K562 (cell line): Measurements from ENCODE around the gene ELMO3. TPM values are rescaled to one million over a fixed set of nuclear protein-coding genes. Genes with fewer than 3 reads are reported as not detected.

Source experiments
- CHAMP1 ChIP-seq: fragments of 450-650 bp; IDR thresholded peaks from 2 replicates; pipeline ENCODE4 v1.6.1; 2016; ENCODE audit warnings: mild to moderate bottlenecking
- EP400 ChIP-seq: fragments of 450-650 bp; IDR thresholded peaks from 2 replicates; pipeline ENCODE4 v1.6.1; 2017; ENCODE audit warnings: antibody characterized with exemption, mild to moderate bottlenecking, moderate library complexity
- ETV6 ChIP-seq, 3 experiments: fragments of 150-350 bp in 1 of 3; sonication (generic) in 1 of 3; formaldehyde crosslinking in 1 of 3; IDR thresholded peaks; 2 replicates each; pipeline versions ENCODE4 v1.6.1 to v1.8.0; 2014 to 2022; ENCODE audit warnings: borderline replicate concordance in 2 of 3, low read depth in 2 of 3, antibody characterized with exemption in 1 of 3, low read length in 1 of 3, mild to moderate bottlenecking in 1 of 3, missing genetic modification reagents in 1 of 3
- FOSL1 ChIP-seq: fragments of 200-800 bp; sonication (Bioruptor generic); conservative IDR thresholded peaks from 2 replicates; pipeline ENCODE4 v1.6.1; 2016; ENCODE audit warnings: missing genetic modification characterization, missing compliant biosample characterization
- GATAD2B ChIP-seq: fragments of 450-650 bp; IDR thresholded peaks from 2 replicates; pipeline ENCODE4 v1.6.1; 2017; ENCODE audit warnings: mild to moderate bottlenecking, borderline replicate concordance
- JUN ChIP-seq, 2 experiments: sonication (generic) in 1 of 2; formaldehyde crosslinking in 1 of 2; IDR thresholded peaks; 2 replicates each; pipeline versions ENCODE4 v1.6.1 to v1.8.0; 2012 to 2022; ENCODE audit warnings: borderline replicate concordance in 2 of 2, mild to moderate bottlenecking in 2 of 2, improper control_type of control experiment in 1 of 2, low read depth in 1 of 2, low read length in 1 of 2, missing genetic modification reagents in 1 of 2
- MAZ ChIP-seq, 2 experiments: fragments of 450-650 bp in 1 of 2; sonication (generic) in 1 of 2; formaldehyde crosslinking; IDR thresholded peaks in 1 of 2; conservative IDR thresholded peaks in 1 of 2; 2 replicates each; pipeline versions ENCODE4 v1.4.0 to v1.5.0; 2020; ENCODE audit warnings: mild to moderate bottlenecking in 1 of 2, missing genetic modification reagents in 1 of 2
- MBD2 ChIP-seq: sonication (generic); IDR thresholded peaks from 2 replicates; pipeline ENCODE4 v1.6.1; 2016; ENCODE audit warnings: low read depth, borderline replicate concordance
- NCOA2 ChIP-seq, 2 experiments: fragments of 450-650 bp; IDR thresholded peaks; 2 replicates each; pipeline ENCODE4 v1.6.1; 2018; ENCODE audit warnings: mild to moderate bottlenecking in 2 of 2, moderate library complexity in 1 of 2; ENCODE audit not compliant: partially characterized antibody in 2 of 2
- RB1 ChIP-seq: fragments of 450-650 bp; IDR thresholded peaks from 2 replicates; pipeline ENCODE4 v1.6.1; 2017; ENCODE audit warnings: low read depth, mild to moderate bottlenecking
- TCF7 ChIP-seq: sonication (generic); IDR thresholded peaks from 2 replicates; pipeline ENCODE4 v1.6.1; 2016; ENCODE audit warnings: antibody characterized with exemption, borderline replicate concordance
- TEAD4 ChIP-seq, 2 experiments: sonication (generic) in 1 of 2; formaldehyde crosslinking in 1 of 2; IDR thresholded peaks; 2 replicates each; pipeline versions ENCODE4 v1.6.1 to v1.8.0; 2012 to 2022; ENCODE audit warnings: borderline replicate concordance in 1 of 2, inconsistent platforms in 1 of 2, low read length in 1 of 2, mild to moderate bottlenecking in 1 of 2, missing genetic modification reagents in 1 of 2
- UBTF ChIP-seq, 2 experiments: IDR thresholded peaks; 2 replicates each; pipeline ENCODE4 v1.6.1; 2012; ENCODE audit warnings: improper control_type of control experiment in 2 of 2, low read depth in 2 of 2, low read length in 2 of 2, borderline replicate concordance in 1 of 2
- ZNF239 ChIP-seq: fragments of 250-450 bp; sonication (Bioruptor Pico); IDR thresholded peaks from 2 replicates; pipeline ENCODE4 v1.4.0; 2020; ENCODE audit warnings: mild to moderate bottlenecking
- ZNF408 ChIP-seq: fragments of 250-450 bp; sonication (Bioruptor Pico); IDR thresholded peaks from 2 replicates; pipeline ENCODE4 v1.4.0; 2020; ENCODE audit warnings: low read depth, mild to moderate bottlenecking, moderate library complexity
- ZNF584 ChIP-seq: fragments of 200-800 bp; sonication (Bioruptor generic); IDR thresholded peaks from 2 replicates; pipeline ENCODE4 v1.6.1; 2016; ENCODE audit warnings: low read depth, mild to moderate bottlenecking, missing genetic modification characterization, missing compliant biosample characterization
- ZNF639 ChIP-seq, 2 experiments: fragments of 200-800 bp in 1 of 2; sonication (Bioruptor generic) in 1 of 2; sonication (generic) in 1 of 2; formaldehyde crosslinking in 1 of 2; IDR thresholded peaks in 1 of 2; conservative IDR thresholded peaks in 1 of 2; 2 replicates each; pipeline versions ENCODE4 v1.5.0 to v1.6.1; 2016 to 2020; ENCODE audit warnings: missing compliant biosample characterization in 1 of 2, missing genetic modification characterization in 1 of 2, missing genetic modification reagents in 1 of 2
- ZNF77 ChIP-seq: fragments of 250-450 bp; sonication (Bioruptor Pico); IDR thresholded peaks from 2 replicates; pipeline ENCODE4 v1.5.0; 2020
- polyA plus RNA-seq, 8 experiments: library from polyadenylated mRNA; depleted of rRNA in 4 of 8; stranded (reverse) in 5 of 8; unstranded in 3 of 8; fragments of >200 nt; fragmentation: Nextera tagmentation in 2 of 8; fragmentation: Illumina TruSeq in 1 of 8; extraction: Ambion mirVana in 2 of 8; extraction: Trizol in 1 of 8; gene quantifications; 2 replicates each; pipeline versions ENCODE4 v1.2.1 to v1.2.3, GENCODE V29; 2011 to 2014; ENCODE audit warnings: inconsistent platforms in 1 of 8, missing spikeins in 1 of 8
- total RNA-seq, 7 experiments: library from RNA; depleted of rRNA in 6 of 7; stranded (reverse); fragments of >200 nt in 6 of 7; fragmentation: Illumina TruSeq in 2 of 7; extraction: Trizol in 2 of 7; gene quantifications; 2 replicates each; pipeline versions ENCODE4 v1.2.1 to v1.2.3, GENCODE V29; 2011 to 2021; ENCODE audit warnings: low replicate concordance in 1 of 7

ELMO3 gene
- total and polyA plus RNA-seq, 9 of the 15 experiments (the other 6 are each of a cell fraction or from before 2014, with no cell fraction given) = 0.04 to 5.1 (median 1.5) TPM

- TF ChIP-seq ETV6 (IDR thresholded peaks at IDR 0.05; ENCODE audit: borderline replicate concordance in 1 of 2, low read depth in 2 of 2, low read length in 1 of 2) (peak; percentile 97), ETV6 (CRISPR knock-in tag; IDR thresholded peaks at IDR 0.05; ENCODE audit: borderline replicate concordance) (no peak), TCF7 (no peak), RB1 (peak; percentile 78; the same call in 1 of the 2 replicates), MAZ (CRISPR knock-in tag; conservative IDR thresholded peaks at IDR 0.05 in 1 of 2, IDR thresholded peaks at IDR 0.05 in 1 of 2) (peak; percentile 71 to 73; a peak in 3 of 4 replicates), UBTF (IDR thresholded peaks at IDR 0.05; ENCODE audit: borderline replicate concordance in 1 of 2, low read depth in 2 of 2, low read length in 2 of 2) (no peak), ZNF584 (CRISPR knock-in tag) (no peak), NCOA2 (IDR thresholded peaks at IDR 0.05; ENCODE audit: partially characterized antibody in 2 of 2) (peak in 1 of 2 experiments; percentile 99), FOSL1 (tag) (no peak; the same call in 1 of the 2 replicates), ZNF408 (CRISPR knock-in tag) (no peak), EP400 (peak; percentile 61; the same call in 1 of the 2 replicates), TEAD4 (IDR thresholded peaks at IDR 0.05; ENCODE audit: low read length) (peak; percentile 24; the same call in 1 of the 2 replicates), TEAD4 (CRISPR knock-in tag; IDR thresholded peaks at IDR 0.05; ENCODE audit: borderline replicate concordance) (no peak), CHAMP1 (no peak), JUN (IDR thresholded peaks at IDR 0.05; ENCODE audit: borderline replicate concordance, low read depth, low read length) (0 out of 2 replicates have a peak, but pooled peaks have one; percentile 36), JUN (CRISPR knock-in tag; IDR thresholded peaks at IDR 0.05; ENCODE audit: borderline replicate concordance) (0 out of 2 replicates have a peak, but pooled peaks have one; percentile 57), ZNF239 (CRISPR knock-in tag) (no peak), GATAD2B (peak; percentile 79; the same call in 1 of the 2 replicates), ZNF77 (CRISPR knock-in tag) (no peak), MBD2 (peak; percentile 17; the same call in 1 of the 2 replicates), ZNF639 (CRISPR knock-in tag; conservative IDR thresholded peaks at IDR 0.05 in 1 of 2, IDR thresholded peaks at IDR 0.05 in 1 of 2) (peak in 1 of 2 experiments; percentile 69; a peak in 2 of 4 replicates)
These were observed 6.8 kb upstream of the ELMO3 start, which contains the start of gene E2F4 (continued) for GRCh38 chr16:67191995-67192681.
